GM20000 (cell line): ENCODE data around the gene NRAP.

Experiments
- DNase-seq: peaks from one replicate; pipeline ENCODE4 v3.0.0; 2012; ENCODE audit warnings: low spot score
- TF ChIP-seq, protein P1 (sequence below): IDR thresholded peaks from 2 replicates; pipeline ENCODE4 v1.5.1; 2012; ENCODE audit warnings: mild to moderate bottlenecking, control low read depth; ENCODE audit errors: extremely low read depth, missing control alignments

NRAP gene

DNA sequence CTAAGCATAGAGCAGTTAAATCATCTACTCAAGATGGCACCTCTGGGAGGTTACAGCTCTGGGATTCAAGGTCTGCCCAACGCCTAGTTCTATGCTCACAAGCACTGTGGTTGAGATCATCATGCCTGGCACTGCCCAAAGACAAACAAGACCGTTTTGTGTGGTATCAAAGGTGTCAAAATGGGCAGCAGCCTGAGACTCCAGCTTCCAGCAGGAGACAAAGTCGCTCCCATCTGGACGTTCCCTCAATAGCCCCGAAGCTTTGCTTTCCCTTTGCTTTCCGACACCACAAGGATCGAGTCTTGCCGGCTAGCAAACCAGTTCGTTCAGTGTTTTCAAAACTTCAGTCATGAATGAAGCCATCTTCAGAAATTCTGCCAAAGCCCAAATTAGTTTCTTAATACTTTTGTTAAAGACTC is 105.9 kb downstream of the NRAP start:
- TF ChIP-seq, protein P1, sequence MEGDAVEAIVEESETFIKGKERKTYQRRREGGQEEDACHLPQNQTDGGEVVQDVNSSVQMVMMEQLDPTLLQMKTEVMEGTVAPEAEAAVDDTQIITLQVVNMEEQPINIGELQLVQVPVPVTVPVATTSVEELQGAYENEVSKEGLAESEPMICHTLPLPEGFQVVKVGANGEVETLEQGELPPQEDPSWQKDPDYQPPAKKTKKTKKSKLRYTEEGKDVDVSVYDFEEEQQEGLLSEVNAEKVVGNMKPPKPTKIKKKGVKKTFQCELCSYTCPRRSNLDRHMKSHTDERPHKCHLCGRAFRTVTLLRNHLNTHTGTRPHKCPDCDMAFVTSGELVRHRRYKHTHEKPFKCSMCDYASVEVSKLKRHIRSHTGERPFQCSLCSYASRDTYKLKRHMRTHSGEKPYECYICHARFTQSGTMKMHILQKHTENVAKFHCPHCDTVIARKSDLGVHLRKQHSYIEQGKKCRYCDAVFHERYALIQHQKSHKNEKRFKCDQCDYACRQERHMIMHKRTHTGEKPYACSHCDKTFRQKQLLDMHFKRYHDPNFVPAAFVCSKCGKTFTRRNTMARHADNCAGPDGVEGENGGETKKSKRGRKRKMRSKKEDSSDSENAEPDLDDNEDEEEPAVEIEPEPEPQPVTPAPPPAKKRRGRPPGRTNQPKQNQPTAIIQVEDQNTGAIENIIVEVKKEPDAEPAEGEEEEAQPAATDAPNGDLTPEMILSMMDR, result no peak
- no peak for DNase-seq

DNA sequence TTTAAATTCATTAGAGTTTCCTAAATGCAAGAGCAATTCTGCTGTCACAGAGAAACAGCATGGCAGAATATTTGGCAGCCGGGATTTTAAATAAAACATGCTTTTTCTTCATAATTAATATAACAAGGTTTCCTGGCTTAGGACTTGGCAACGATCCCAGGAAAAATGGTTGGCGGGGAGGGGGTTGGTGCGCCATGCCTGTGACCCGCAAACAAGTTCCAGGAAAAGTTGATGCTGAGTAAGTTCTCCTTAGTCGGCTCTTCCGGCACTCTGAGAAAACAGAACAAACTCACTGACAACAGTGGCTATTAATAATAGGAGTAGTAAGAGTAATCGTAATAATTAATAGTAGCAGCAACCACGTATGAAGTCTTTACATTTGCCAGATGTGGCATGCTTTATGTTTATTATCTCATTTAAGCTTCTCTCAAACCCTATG is 106.4 kb downstream of the NRAP start:
- TF ChIP-seq, protein P1, result no peak
- DNase-seq, result no peak

DNA sequence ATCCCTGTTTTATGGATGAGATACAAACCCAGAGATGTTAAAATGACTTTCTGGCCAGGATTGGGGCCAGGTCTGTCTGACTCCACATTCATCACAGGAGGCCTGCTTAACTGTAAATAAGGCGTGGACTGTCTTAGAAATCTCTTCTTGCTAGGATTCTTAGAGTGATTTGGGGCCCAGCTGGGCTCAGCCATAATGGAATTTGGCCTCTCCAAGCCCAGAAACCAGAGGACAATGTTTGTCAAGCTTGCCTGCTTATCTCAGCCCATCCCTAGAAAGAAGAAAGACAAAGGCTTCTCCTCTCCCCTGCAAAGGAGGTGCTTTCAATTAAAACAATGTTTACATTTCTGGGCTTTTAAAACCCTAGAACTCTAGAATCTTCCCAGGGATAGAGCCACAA is 108.1 kb downstream of the NRAP start:
- no peak for DNase-seq
- TF ChIP-seq, protein P1, result no peak

DNA sequence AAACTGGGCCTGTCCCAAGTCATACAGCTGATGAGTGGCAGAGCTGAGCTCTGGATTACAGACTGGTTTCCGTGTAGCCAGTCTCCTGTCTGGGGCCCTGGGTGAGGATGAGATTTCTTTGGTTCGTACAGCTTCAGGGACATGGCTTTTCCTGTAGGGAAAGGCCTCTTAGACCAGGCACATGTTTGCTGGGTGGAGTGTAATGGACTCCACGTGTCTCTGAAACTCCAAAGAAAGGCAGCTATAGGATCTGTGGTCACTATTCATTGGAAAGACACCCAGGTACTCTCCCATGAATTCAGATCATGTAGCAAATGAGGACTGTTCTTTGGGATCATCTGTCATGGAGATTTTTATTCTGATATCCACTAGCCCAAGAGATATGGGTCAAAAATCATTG is 108.6 kb downstream of the NRAP start:
- DNase-seq, result no peak
- TF ChIP-seq, protein P1, result no peak

DNA sequence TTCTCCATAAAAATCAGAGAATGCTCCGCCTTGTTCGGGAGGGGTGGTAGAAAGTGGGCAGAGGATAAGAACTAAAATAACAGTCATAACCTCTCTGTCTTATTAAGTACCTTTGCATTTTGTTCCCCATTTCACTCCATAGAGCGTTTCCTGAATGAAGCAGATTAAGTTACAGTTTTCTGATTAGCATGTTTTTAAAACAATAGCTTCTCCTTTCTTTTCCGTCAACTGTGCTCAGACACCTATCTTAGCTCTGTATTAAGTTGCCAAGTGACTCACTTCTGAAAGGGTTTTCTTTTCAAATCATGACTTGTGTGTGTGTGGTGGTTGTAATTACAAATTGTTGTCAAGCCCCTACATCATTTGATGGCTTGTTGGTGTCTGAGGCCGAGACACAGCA is 109.6 kb downstream of the NRAP start:
- TF ChIP-seq, protein P1, result no peak
- DNase-seq, result no peak

DNA sequence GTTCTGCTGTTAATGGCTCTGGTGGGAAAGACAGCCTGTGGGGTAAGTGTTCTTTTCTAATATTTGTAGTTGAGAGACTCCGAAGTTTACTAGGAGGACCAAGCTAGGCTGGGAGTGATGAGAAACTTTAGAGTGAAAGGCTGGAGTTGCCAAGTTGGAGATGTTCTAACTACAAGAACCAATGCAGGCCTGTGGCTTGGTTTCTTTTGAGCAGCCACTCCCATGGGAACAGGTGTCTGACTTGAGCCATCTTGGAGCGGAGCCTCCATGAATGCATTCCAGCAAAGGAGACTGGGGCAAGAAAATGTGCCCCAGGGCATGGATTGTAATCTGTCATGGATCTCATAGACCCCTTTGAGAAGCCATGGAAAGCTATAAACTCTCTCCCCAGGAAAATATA is 110.7 kb downstream of the NRAP start:
- TF ChIP-seq, protein P1, result no peak

DNA sequence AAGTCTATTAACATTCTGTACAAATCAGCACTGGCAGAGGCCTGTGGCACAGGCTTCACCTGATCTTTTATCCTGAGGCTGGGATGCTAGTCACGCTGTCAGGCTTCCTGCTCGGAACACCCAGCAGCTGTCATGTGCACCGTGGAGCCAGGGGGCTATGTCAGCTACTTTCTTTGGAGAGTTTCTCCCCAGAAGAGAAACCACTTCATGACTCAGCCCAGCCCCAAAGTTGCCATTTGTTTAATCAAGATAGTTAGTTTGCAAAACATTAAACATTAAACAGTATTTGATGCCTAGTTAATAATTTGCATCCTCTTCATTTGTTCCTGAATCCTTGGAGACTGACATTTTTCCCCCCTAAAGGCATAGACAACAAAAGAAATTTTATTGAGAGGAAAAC is 111.1 kb downstream of the NRAP start, which contains the start of gene HABP2:
Gene HABP2 (plus strand): TSS at position 353 of the 400 bp plus-strand sequence. CDS start 69 bp downstream, outside the sequence.
- TF ChIP-seq, protein P1, result no peak
- DNase-seq, result no peak

More for the DNA sequence above, 110.7 kb downstream of the NRAP start:
- DNase-seq, result no peak
